Brain microvascular endothelial cell (primary cell): ENCODE results near the gene TCF12.
"Not testable (repeated sequence)": the region's sequence is repeated elsewhere in the genome, so short reads cannot be mapped to it uniquely, and the experiment has no call there.

Source experiments
- DNase-seq: peaks from one replicate; pipeline ENCODE4 v3.0.0-alpha.2; 2020
- H3K27ac ChIP-seq: fragments of 250-450 bp; sonication (Bioruptor Pico); 2 replicates; pipeline ENCODE4 v1.5.1; 2020; ENCODE audit warnings: mild to moderate bottlenecking, moderate library complexity
- H3K27me3 ChIP-seq: fragments of 250-450 bp; sonication (Bioruptor Pico); replicated peaks from 2 replicates; pipeline ENCODE4 v1.5.1; 2020; ENCODE audit warnings: mild to moderate bottlenecking
- H3K36me3 ChIP-seq: fragments of 250-450 bp; sonication (Bioruptor Pico); replicated peaks from 2 replicates; pipeline ENCODE4 v1.5.1; 2020; ENCODE audit warnings: mild to moderate bottlenecking
- H3K4me3 ChIP-seq: 2 replicates; pipeline ENCODE4 v1.5.1; 2011; ENCODE audit warnings: low read depth, mild to moderate bottlenecking, control low read depth, low read length, moderate library complexity
- in situ Hi-C: cut with HindIII; loops from 2 replicates; pipeline ENCODE4 v1.10.0; 2017; ENCODE audit warnings: low sequenced_read_pairs, low pct_ligation_motif_present
- TF ChIP-seq, protein P1 (sequence below): IDR thresholded peaks from 2 replicates; pipeline ENCODE4 v1.5.1; 2011; ENCODE audit warnings: low read depth, mild to moderate bottlenecking, moderate library complexity, low read length, control low read depth, inconsistent platforms; ENCODE audit errors: missing control alignments

Gene TCF12

DNA sequence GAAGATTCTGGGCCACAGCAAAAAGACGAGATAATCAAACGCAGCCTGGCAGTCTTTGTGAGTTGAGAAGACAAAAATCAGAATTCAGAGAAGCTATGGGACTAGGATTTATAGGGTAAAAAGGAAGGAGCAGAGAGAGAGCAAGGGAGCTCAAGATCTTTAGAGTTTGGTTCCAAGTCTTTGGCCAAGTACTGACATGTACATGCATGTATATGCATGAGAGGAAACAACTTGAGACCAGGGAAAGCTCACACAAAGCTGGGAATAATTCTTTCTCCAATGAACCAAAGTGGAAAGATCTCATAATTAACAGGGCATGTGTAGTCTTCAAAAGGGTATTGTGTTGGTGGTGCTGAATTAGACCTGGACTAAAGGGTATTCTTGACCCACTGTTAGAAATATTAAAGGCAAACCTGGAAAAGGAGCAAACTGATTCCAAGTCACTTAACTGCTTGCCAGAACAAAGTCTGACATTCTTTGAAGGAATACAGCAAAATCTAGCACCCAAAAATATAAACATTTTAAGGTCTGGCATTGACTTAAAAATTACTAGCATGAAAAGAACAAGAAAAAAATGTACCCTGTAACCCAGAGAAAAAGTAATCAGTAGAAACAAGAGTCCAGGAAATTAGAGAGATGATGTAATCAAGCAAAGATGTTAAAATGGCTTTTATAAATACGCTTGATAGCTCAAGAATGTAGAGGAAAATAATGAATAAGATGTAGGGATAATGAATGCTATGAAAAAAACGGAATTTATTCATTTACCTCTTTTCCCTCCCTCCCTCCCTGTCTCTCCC, 231.8 kb downstream of the TCF12 start:
- in situ Hi-C loops = no loop called here
- TF ChIP-seq, protein P1, sequence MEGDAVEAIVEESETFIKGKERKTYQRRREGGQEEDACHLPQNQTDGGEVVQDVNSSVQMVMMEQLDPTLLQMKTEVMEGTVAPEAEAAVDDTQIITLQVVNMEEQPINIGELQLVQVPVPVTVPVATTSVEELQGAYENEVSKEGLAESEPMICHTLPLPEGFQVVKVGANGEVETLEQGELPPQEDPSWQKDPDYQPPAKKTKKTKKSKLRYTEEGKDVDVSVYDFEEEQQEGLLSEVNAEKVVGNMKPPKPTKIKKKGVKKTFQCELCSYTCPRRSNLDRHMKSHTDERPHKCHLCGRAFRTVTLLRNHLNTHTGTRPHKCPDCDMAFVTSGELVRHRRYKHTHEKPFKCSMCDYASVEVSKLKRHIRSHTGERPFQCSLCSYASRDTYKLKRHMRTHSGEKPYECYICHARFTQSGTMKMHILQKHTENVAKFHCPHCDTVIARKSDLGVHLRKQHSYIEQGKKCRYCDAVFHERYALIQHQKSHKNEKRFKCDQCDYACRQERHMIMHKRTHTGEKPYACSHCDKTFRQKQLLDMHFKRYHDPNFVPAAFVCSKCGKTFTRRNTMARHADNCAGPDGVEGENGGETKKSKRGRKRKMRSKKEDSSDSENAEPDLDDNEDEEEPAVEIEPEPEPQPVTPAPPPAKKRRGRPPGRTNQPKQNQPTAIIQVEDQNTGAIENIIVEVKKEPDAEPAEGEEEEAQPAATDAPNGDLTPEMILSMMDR = no peak
- Histone ChIP-seq H3K27ac (peak overlapping the region; percentile 29), H3K4me3 (no peak overlapping the region), H3K27me3 (no peaks in the 10 kb centered on the region), H3K36me3 (no peaks in the 10 kb centered on the region)
- no peak for DNase-seq

DNA sequence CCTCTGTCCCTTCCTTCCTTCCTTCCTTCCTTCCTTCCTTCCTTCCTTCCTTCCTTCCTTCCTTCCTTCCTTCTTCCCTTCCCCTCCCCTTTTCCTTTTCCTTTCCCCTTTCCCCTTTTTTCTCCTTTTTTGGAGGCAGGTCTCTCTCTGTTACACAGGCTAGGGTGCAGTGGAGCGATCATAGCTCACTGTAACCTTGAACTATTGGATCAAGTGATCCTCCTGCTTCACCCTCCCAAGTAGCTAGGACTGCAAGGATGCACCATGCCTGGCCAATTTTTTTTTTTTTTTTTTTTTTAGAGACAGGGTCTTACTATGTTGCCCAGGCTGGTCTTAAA, 232.4 kb downstream of the TCF12 start:
- in situ Hi-C loops, H3K27ac ChIP-seq, DNase-seq, H3K4me3 ChIP-seq, H3K27me3 ChIP-seq, H3K36me3 ChIP-seq: not testable (repeated sequence)

DNA sequence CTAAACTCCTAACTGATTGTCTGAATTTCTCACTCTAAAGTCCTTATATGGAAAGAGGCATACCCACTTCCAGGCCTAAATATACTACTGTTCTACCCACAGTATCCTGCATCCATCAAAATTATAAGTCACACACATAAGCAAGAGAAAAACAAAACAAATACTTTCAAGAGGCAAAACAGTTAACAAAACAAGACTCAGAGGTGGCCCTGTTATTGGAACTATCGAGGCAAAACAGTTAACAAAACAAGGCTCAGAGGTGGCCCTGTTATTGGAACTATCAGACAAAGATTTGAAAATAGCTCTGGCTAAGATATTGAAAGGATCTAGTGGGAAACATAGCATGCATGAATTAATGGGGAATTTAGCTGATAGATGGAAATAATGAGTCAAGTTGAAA, 233.7 kb downstream of the TCF12 start:
- H3K27ac ChIP-seq = no peak overlapping the region
- TF ChIP-seq, protein P1 = no peak
- no peak for DNase-seq
- H3K36me3 ChIP-seq = no peaks in the 10 kb centered on the region
- in situ Hi-C loops = no loop called here
- H3K4me3 ChIP-seq = no peak overlapping the region
- no peaks in the 10 kb centered on the region for H3K27me3 ChIP-seq

DNA sequence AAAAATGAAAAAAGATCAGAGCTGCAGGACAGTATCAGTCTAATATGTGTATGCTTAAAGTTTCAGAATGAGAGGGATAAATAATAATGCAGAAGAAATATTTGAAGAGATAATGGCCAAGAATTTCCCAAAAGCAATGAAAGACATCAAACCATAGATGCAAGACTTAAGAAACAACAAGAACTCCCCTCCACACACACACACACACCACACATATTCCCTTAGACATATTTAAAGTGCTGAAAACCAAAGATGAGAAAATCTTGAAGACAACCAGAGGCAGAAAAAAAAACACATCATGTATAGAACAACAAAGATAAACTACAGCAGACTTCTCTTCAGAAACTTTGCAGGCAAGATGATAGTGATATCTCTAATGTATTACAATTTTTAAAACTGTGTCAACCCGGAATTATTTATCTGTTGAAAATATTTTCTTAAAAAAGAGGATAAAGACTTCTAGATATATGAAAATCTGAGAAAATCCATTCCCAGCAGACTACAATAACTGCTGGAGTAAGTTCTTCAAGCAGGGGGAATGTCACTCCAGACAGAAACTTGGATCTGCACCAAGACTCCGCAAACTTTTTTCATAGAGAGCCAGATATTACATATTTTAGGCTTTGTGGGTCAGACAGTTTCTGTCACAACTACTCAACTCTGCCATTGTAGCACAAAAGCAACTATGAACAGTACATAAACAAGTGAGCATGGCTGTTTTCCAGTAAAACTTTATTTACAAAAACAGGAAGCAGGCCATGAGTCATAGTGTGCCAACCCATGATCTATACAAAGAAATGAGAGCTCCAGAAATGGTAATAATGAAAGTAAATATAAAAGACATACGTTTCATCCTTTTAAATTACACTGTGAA, 234.5 kb downstream of the TCF12 start:
- TF ChIP-seq, protein P1 = no peak
- in situ Hi-C loops = no loop called here
- no peak overlapping the region for H3K27ac ChIP-seq
- H3K36me3 ChIP-seq = no peaks in the 10 kb centered on the region
- H3K4me3 ChIP-seq = no peak overlapping the region
- no peaks in the 10 kb centered on the region for H3K27me3 ChIP-seq
- peak; percentile 56 for DNase-seq

DNA sequence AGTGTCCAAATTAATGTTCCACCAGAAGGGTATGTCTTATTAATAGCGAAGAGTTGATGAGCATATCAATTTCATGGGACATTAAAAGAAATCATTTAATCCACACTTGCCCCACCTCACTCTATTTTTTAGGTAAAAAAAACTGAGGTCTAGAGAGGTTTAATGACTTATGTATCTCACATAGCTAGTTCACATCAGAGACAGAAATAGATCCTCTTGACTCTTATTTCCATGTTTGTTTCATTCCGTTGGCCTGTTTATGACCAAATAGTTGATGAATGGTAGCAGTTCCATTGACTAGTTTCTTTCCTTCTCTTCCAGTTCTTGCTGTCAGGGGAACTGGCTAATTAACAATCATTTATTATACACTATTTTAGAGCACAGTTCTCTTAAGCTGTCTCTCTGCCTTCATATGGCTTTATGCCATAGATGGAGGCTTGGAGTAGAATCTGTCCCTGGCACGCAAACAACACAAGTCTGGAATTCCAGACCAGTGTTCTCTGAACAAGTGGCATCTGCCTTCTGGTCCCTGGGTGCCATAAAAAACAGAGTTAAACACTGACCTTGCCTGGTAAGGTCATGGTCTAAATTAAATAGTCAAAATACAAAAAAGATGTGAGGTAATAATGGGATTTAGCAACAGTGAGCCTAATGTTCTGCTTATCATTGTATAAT, 237.9 kb downstream of the TCF12 start:
- no peak overlapping the region for H3K4me3 ChIP-seq
- H3K27ac ChIP-seq = no peak overlapping the region
- TF ChIP-seq, protein P1 = no peak
- in situ Hi-C loops = no loop called here
- H3K36me3 ChIP-seq = no peaks in the 10 kb centered on the region
- H3K27me3 ChIP-seq = no peaks in the 10 kb centered on the region
- no peak for DNase-seq

DNA sequence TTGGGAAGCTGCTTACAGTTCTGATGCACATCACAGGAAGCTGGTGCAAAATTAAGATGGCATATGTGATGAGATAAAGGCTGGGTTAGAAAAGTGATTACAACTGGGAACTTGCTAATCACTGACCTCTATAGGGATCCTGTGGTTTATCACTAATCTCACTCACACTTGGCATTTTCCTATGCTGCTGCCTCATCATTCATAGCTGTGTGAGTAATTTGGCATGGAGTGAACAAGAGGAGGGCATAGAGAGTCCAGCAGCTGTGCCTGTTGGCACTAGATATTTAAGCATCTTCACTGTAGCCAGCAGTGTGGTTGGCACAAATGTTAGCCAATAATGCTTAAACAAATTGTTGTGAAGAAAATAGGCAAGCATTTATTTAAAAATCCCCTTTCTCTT, 240.1 kb downstream of the TCF12 start:
- in situ Hi-C loops = no loop called here
- H3K27ac ChIP-seq = no peak overlapping the region
- no peaks in the 10 kb centered on the region for H3K36me3 ChIP-seq
- H3K4me3 ChIP-seq = no peak overlapping the region
- TF ChIP-seq, protein P1 = no peak
- no peaks in the 10 kb centered on the region for H3K27me3 ChIP-seq
- no peak for DNase-seq
